Measurements from ENCODE around the gene TMEM61.

DNA sequence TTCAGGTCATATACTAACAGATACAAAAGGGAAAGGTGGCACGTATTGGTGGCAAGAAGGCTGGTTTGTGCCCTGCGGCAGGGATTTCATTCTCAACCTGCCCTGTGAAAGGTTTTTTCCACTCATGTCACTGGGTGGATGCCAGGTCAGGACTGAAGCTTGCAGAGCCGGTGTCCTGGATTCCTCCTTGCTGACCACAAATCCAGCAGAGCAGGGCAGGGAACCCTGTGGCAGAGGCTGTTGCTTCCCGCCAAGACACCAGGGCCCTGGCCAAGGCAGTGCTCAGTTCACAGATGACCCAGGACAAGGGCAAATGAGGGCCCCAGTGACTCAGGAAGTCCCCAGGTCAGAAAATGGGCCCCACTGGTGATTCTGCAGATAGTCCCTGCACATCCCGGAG, 34.7 kb downstream of the TMEM61 start:
- TF ChIP-seq GATA2 (IDR thresholded peaks at IDR 0.05; ENCODE audit: low read depth, low read length) (no peak), GATA3 (IDR thresholded peaks at IDR 0.05; ENCODE audit: low read depth, low read length) (no peak)

Data from SH-SY5Y (cell line).